ENCODE measurements around the gene PRR13. TPM values are rescaled to one million over a fixed set of nuclear protein-coding genes. Genes with fewer than 3 reads are reported as not detected.

The PRR13 gene
- total and polyA plus RNA-seq, 2 of the 13 experiments (the other 11 are each of a cell fraction or from before 2014, with no cell fraction given): 65.0 to 102 TPM

DNA sequence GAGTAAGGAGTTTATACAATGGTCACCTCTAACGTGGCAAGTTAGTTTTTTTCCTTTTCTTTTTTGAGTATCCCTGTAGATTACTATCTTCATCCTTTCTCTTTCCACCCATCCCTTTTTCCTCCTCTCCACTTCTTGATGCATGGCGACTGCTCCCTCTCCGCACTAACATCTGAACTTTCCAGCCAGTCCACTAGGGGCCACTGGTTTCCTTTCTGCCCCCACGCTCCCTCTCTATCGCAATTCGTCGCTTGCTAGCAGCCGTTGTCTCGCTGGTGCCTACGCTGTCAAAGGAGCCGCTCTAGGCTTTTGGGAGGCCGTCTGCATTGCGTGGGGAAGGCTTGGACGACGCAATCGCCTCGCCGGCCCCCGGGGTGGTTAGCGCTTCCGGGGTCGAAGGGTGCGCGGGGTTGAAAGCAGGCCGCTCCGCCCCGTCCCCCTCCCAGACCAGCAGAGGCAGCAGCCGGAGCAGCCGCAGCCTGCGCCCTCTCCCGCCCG is 10.2 kb downstream of the PRR13 start, which contains the start of gene PCBP2 (continued):
- TF ChIP-seq ZNF24 (IDR thresholded peaks at IDR 0.05): 0 out of 2 replicates have a peak, but pooled peaks have one; percentile 56
- TF ChIP-seq ARID4A (CRISPR knock-in tag; IDR thresholded peaks at IDR 0.05; ENCODE audit: borderline replicate concordance): peak; percentile 86
- TF ChIP-seq, protein P1, sequence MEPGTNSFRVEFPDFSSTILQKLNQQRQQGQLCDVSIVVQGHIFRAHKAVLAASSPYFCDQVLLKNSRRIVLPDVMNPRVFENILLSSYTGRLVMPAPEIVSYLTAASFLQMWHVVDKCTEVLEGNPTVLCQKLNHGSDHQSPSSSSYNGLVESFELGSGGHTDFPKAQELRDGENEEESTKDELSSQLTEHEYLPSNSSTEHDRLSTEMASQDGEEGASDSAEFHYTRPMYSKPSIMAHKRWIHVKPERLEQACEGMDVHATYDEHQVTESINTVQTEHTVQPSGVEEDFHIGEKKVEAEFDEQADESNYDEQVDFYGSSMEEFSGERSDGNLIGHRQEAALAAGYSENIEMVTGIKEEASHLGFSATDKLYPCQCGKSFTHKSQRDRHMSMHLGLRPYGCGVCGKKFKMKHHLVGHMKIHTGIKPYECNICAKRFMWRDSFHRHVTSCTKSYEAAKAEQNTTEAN (CRISPR knock-in tag; conservative IDR thresholded peaks at IDR 0.05): no peak
- TF ChIP-seq ZNF878 (CRISPR knock-in tag; IDR thresholded peaks at IDR 0.05): peak; percentile 79; the same call in 1 of the 2 replicates
- no peak for TF ChIP-seq ZNF552 (CRISPR knock-in tag; IDR thresholded peaks at IDR 0.05; ENCODE audit: borderline replicate concordance)
- TF ChIP-seq ZNF512B (CRISPR knock-in tag; IDR thresholded peaks at IDR 0.05; ENCODE audit: borderline replicate concordance): no peak
- TF ChIP-seq KAT8 (CRISPR knock-in tag; IDR thresholded peaks at IDR 0.05): peak; percentile 95
- TF ChIP-seq ZNF543 (CRISPR knock-in tag; IDR thresholded peaks at IDR 0.05): peak; percentile 44; the same call in 1 of the 2 replicates
- TF ChIP-seq CHD2 (IDR thresholded peaks at IDR 0.05; ENCODE audit: low read depth, low read length): 0 out of 2 replicates have a peak, but pooled peaks have one; percentile 49
- no peak for TF ChIP-seq ZNF367 (CRISPR knock-in tag; IDR thresholded peaks at IDR 0.05; ENCODE audit: borderline replicate concordance)
- TF ChIP-seq ZNF350 (CRISPR knock-in tag; IDR thresholded peaks at IDR 0.05; ENCODE audit: borderline replicate concordance, low read depth): peak; percentile 77
- TF ChIP-seq, protein P2, sequence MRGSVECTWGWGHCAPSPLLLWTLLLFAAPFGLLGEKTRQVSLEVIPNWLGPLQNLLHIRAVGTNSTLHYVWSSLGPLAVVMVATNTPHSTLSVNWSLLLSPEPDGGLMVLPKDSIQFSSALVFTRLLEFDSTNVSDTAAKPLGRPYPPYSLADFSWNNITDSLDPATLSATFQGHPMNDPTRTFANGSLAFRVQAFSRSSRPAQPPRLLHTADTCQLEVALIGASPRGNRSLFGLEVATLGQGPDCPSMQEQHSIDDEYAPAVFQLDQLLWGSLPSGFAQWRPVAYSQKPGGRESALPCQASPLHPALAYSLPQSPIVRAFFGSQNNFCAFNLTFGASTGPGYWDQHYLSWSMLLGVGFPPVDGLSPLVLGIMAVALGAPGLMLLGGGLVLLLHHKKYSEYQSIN (CRISPR knock-in tag; IDR thresholded peaks at IDR 0.05; ENCODE audit: borderline replicate concordance): no peak
- TF ChIP-seq ZBTB21 (CRISPR knock-in tag; IDR thresholded peaks at IDR 0.05): peak; percentile 76; the same call in 1 of the 2 replicates
- TF ChIP-seq, protein P3, sequence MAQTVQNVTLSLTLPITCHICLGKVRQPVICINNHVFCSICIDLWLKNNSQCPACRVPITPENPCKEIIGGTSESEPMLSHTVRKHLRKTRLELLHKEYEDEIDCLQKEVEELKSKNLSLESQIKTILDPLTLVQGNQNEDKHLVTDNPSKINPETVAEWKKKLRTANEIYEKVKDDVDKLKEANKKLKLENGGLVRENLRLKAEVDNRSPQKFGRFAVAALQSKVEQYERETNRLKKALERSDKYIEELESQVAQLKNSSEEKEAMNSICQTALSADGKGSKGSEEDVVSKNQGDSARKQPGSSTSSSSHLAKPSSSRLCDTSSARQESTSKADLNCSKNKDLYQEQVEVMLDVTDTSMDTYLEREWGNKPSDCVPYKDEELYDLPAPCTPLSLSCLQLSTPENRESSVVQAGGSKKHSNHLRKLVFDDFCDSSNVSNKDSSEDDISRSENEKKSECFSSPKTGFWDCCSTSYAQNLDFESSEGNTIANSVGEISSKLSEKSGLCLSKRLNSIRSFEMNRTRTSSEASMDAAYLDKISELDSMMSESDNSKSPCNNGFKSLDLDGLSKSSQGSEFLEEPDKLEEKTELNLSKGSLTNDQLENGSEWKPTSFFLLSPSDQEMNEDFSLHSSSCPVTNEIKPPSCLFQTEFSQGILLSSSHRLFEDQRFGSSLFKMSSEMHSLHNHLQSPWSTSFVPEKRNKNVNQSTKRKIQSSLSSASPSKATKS (CRISPR knock-in tag; IDR thresholded peaks at IDR 0.05): 0 out of 2 replicates have a peak, but pooled peaks have one; percentile 22
- TF ChIP-seq ZNF660 (CRISPR knock-in tag; IDR thresholded peaks at IDR 0.05; ENCODE audit: borderline replicate concordance, low read depth): no peak
- peak; percentile 24; the same call in 1 of the 2 replicates for TF ChIP-seq HHEX (CRISPR knock-in tag; IDR thresholded peaks at IDR 0.05)
- TF ChIP-seq RAD51 (IDR thresholded peaks at IDR 0.05; ENCODE audit: borderline replicate concordance): no peak
- no peak for TF ChIP-seq ZNF484 (CRISPR knock-in tag; IDR thresholded peaks at IDR 0.05; ENCODE audit: borderline replicate concordance, low read depth)

Measured in HepG2 (cell line).